A549 (cell line): ENCODE measurements around the gene PAX4.

ENCODE experiments used
- EP300 ChIP-seq, 2 experiments: fragments of >200 bp; sonication (Bioruptor Twin); formaldehyde crosslinking; IDR thresholded peaks; 2 replicates in 1 of 2; 3 replicates in 1 of 2; pipeline ENCODE4 v1.6.1; 2016 to 2017
- POLR2AphosphoS2 ChIP-seq: conservative IDR thresholded peaks from 2 replicates; pipeline ENCODE4 v1.6.1; 2012; ENCODE audit warnings: low read length, improper control_type of control experiment, inconsistent platforms

DNA sequence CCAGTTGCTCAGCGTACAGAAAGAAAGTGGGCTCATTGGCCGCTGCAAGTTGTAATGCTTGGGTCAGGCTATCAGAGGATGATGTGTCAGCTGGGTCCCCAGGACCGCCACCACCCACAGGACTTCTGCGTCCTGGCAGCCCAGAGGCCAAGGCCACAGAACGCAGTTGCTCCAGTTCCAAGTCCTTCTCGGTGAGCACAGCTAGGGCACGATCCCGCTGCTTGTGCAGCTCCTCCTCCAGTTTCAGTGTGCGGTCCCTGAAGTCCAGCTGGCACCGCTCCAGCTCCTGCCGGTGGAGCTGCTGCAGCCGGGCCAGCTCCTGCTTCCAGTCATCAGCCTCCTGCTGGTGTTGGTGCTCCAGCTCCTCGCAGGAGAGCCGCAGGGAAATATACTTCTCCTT, 35.6 kb downstream of the PAX4 start:
- no peak for TF ChIP-seq POLR2AphosphoS2
- no peak for TF ChIP-seq EP300 (IDR thresholded peaks at IDR 0.05)
